ENCODE results near the gene GATA3.

DNA sequence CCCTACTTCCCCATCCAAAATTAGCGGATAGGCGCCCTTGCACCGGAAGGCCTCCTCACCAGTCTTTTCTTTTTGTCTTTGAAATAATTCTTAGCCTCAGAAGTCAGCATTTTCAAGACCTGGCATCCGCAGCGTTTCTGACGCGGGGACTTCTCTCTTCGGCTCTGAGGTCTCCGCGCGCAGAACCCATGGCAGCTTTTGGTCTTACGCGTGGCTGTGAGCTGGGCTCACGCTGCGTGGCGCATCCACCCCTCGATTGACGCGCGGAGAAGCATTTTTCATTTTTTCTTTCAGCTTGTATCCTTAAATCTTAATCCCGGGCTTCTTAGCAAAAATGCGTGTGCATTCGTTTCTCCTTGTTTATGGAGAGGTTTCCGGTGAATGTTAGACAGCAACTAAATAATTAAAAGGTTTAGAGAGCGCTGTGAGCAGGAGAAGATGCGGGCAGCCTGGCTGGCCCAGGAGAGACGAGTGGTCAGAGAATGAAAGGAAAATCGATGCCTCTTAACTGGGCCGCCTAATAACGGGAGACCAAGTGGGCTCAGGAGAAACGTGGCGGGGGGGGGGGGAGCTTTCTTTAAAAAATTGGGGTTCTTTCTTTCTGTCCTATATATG, 2.0 kb upstream of the GATA3 start:
- TF ChIP-seq, protein P1, sequence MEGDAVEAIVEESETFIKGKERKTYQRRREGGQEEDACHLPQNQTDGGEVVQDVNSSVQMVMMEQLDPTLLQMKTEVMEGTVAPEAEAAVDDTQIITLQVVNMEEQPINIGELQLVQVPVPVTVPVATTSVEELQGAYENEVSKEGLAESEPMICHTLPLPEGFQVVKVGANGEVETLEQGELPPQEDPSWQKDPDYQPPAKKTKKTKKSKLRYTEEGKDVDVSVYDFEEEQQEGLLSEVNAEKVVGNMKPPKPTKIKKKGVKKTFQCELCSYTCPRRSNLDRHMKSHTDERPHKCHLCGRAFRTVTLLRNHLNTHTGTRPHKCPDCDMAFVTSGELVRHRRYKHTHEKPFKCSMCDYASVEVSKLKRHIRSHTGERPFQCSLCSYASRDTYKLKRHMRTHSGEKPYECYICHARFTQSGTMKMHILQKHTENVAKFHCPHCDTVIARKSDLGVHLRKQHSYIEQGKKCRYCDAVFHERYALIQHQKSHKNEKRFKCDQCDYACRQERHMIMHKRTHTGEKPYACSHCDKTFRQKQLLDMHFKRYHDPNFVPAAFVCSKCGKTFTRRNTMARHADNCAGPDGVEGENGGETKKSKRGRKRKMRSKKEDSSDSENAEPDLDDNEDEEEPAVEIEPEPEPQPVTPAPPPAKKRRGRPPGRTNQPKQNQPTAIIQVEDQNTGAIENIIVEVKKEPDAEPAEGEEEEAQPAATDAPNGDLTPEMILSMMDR (conservative IDR thresholded peaks at IDR 0.05) = no peak
- TF ChIP-seq ZFX (IDR thresholded peaks at IDR 0.05) = no peak
